IPS-15b (cell line): ENCODE measurements around the gene MAMLD1.

Experiments
- H3K27me3 ChIP-seq: one replicate; pipeline ENCODE4 v1.6.1; 2013; ENCODE audit warnings: low read length; ENCODE audit not compliant: control insufficient read depth, insufficient read depth
- H3K36me3 ChIP-seq: one replicate; pipeline ENCODE4 v1.6.1; 2013; ENCODE audit warnings: low read length; ENCODE audit not compliant: control insufficient read depth, insufficient read depth
- H3K4me1 ChIP-seq: one replicate; pipeline ENCODE4 v1.6.1; 2013; ENCODE audit warnings: mild to moderate bottlenecking, low read length; ENCODE audit not compliant: control insufficient read depth, insufficient read depth
- H3K4me3 ChIP-seq: one replicate; pipeline ENCODE4 v1.5.1; 2013; ENCODE audit warnings: low read depth, low read length
- H3K9ac ChIP-seq: one replicate; pipeline ENCODE4 v1.6.1; 2013; ENCODE audit warnings: low read depth, mild to moderate bottlenecking, low read length
- H3K9me3 ChIP-seq: one replicate; pipeline ENCODE4 v1.6.1; 2013; ENCODE audit warnings: mild to moderate bottlenecking, low read length; ENCODE audit not compliant: control insufficient read depth, insufficient read depth

MAMLD1 gene

DNA sequence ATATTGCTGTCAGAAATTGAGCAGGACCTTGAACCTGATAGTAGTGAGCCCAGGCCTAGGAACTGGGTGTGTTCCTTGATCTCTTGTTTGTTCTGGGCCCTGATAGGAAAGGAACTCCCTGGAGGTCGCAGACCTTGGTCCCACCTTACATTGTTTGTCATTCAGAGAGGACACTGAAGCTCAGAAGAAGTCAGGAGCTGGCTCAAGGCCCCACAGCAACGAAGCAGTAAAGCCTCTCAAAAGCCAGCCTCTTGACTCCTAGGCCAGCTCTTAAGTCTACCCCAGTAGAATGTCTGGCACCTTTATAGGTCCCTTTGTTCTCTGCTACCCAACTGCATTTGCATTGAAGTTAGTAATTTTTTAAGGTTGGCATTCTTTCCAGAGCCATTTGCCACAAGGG lies 46.8 kb downstream of the MAMLD1 start:
- Histone ChIP-seq H3K9ac (no peak overlapping the region), H3K4me1 (no peaks in the 10 kb centered on the region), H3K9me3 (no peaks in the 10 kb centered on the region), H3K4me3 (no peak overlapping the region), H3K36me3 (no peaks in the 10 kb centered on the region), H3K27me3 (no peaks in the 10 kb centered on the region)

DNA sequence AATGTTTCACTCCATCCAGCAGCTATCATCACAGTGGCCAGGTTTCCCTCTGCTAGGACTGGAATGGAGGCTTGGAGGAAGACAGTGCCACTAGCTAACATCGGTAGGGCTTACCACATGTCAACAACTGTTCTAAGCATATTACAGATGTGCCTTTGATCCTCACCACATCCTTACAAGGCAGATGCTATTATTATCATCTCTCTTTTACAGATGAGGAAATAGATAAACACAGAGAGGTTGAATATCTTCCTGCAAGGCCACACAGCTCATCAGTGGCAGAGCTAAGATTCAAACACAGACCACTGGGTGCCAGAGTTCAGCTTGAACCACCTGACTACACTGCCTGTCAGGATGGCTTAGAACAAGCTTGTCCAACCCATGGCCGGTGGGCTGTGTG lies 47.4 kb downstream of the MAMLD1 start:
- Histone ChIP-seq H3K36me3 (no peaks in the 10 kb centered on the region), H3K9ac (no peak overlapping the region), H3K4me3 (no peak overlapping the region), H3K27me3 (no peaks in the 10 kb centered on the region), H3K4me1 (no peaks in the 10 kb centered on the region), H3K9me3 (no peaks in the 10 kb centered on the region)

DNA sequence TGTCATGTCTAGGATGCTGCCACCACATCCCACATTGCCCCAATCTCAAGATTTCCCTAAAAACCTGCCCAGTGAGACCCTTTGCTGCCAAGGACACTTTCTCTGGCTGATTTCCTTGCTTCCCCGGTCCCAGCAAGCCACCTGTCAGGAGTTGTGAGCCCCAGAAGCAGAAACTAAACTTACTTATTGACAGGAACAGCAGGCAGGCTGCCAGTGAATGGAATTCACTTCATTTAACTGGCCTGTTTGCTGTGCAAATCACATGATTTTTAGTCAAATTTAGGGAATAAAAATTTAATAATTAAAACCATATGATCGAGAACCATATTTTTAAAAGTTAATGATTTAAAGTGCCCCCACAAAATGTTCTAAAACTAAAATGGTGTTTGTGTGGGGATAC lies 48.5 kb downstream of the MAMLD1 start:
- no peaks in the 10 kb centered on the region for H3K4me1 ChIP-seq
- no peak overlapping the region for H3K4me3 ChIP-seq
- no peak overlapping the region for H3K9ac ChIP-seq
- H3K27me3 ChIP-seq = no peaks in the 10 kb centered on the region
- no peaks in the 10 kb centered on the region for H3K36me3 ChIP-seq
- H3K9me3 ChIP-seq = no peaks in the 10 kb centered on the region

DNA sequence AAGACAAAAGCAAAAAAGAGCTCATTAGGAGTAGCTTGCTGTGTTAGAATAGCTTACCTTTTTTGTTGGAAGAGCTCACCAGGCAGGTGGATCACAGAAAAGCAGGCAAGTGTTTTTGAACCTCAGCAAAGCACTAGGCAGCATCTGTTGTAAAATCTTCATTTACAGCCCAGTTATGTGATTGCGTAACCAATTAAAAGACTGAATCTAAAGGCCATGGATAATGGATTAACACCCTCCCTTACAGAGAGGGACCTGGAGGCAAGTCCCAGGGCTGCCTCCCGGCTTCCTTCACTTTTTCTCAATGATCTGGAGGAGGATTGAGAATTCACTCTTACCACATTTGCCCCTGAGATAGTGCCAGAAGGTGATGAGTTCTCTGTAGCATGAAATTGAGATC lies 51.1 kb downstream of the MAMLD1 start:
- H3K9me3 ChIP-seq = no peaks in the 10 kb centered on the region
- no peaks in the 10 kb centered on the region for H3K4me1 ChIP-seq
- no peak overlapping the region for H3K4me3 ChIP-seq
- no peak overlapping the region for H3K9ac ChIP-seq
- H3K27me3 ChIP-seq = no peaks in the 10 kb centered on the region
- H3K36me3 ChIP-seq = no peaks in the 10 kb centered on the region

DNA sequence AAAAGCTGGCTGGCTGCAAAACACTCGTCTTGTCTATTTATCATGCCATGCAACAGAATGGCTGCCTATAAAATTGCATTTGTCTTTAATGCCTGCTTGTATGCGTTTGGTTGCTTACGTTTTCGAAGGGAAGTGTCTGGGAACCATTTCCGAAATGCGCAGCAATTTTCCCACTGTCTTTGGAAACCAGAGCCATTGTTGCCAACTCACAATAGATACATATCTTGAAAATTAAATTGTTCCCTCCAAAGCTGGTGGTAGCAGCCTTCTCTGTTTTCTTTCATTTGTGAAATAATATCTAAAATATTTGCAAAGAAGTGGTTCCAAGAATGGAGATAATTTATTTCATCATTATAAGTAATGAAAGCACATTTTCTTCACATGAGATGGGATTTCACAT lies 53.4 kb downstream of the MAMLD1 start:
- Histone ChIP-seq H3K4me1 (no peaks in the 10 kb centered on the region), H3K4me3 (no peak overlapping the region), H3K9ac (no peak overlapping the region), H3K27me3 (no peaks in the 10 kb centered on the region), H3K9me3 (peaks cover 2% of the 10 kb centered on the region), H3K36me3 (no peaks in the 10 kb centered on the region)

DNA sequence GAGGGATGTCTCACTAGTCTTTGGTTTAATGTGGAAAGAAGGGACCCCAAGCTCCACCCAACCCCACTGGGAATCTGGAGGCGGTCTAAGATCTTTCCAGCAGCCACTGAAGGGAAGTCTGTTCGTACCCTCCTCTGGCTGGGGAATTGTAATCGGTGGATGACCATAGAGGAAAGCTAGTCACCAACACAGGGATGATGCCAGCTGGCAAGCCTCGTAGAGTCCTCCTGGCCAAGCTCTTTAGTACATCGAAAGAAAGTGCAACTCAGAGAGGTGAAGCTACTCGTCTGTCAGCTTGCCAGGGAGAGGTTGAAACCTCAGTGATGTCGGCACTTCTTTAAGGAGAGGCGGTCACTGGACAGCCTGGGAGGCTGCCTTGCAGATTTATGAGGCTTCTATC lies 58.7 kb downstream of the MAMLD1 start:
- Histone ChIP-seq H3K36me3 (no peaks in the 10 kb centered on the region), H3K4me1 (no peaks in the 10 kb centered on the region), H3K9me3 (peaks cover 5% of the 10 kb centered on the region)

DNA sequence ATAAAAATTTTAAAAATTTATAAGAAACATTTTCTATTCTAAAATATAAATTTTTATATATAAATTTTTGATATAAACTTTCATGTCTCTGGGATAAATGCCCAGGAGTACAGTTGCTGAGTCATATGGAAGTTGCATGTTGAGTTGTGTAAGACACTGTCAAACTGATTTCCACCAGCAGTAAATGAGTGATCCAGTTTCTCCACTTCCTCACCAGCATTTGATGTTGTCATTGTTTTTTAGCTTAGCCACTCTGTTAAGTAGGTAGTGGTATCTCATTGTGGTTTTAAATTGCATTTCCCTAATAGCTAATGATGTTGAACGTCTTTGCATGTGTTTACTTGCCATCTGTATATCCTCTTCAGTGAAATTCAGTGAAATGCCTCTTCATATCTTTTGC lies 66.5 kb downstream of the MAMLD1 start:
- no peaks in the 10 kb centered on the region for H3K4me1 ChIP-seq
- H3K4me3 ChIP-seq = no peak overlapping the region
- H3K9me3 ChIP-seq = no peaks in the 10 kb centered on the region
- H3K36me3 ChIP-seq = no peaks in the 10 kb centered on the region
- H3K9ac ChIP-seq = no peak overlapping the region
- no peaks in the 10 kb centered on the region for H3K27me3 ChIP-seq

More for the DNA sequence above, 58.7 kb downstream of the MAMLD1 start:
- H3K4me3 ChIP-seq = no peak overlapping the region
- no peaks in the 10 kb centered on the region for H3K27me3 ChIP-seq
- no peak overlapping the region for H3K9ac ChIP-seq

DNA sequence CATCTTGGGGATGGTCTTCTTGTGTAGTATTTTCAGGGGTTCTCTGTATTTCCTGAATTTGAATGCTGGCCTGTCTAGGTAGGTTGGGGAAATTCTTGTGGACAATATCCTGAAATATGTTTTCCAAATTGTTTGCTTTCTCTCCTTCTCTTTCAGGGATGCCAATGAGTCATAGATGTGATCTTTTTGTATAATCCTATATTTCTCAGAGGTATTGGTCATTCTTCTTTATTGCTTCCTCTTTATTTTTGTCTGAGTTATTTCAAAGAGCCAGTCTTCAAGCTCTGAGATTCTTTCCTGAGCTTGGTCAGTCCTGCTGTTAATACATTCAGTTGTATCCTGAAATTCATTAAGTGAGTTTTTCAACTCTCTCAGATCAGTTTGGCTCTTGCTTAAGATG lies 73.1 kb downstream of the MAMLD1 start:
- H3K4me1 ChIP-seq = no peaks in the 10 kb centered on the region
- no peak overlapping the region for H3K9ac ChIP-seq
- H3K9me3 ChIP-seq = no peaks in the 10 kb centered on the region
- H3K36me3 ChIP-seq = no peaks in the 10 kb centered on the region
- H3K27me3 ChIP-seq = no peaks in the 10 kb centered on the region
- H3K4me3 ChIP-seq = no peak overlapping the region

DNA sequence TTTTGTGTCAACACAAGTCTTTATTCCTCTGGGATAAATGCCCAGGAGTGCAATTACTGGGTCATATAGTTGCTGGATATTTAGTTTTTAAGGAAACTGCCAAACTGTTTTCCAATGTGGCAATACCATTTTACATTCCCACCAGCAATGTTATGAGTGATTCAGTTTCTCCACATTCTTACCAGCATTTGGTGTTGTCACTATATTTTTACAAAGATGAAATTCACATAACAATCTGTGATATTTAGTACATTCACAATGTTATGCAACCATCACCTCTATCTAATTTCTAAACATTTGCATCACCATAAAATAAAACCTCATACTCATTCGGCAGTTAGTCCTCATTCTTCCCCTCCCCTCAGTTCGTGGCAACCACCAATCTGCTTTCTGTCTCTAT lies 75.0 kb downstream of the MAMLD1 start:
- no peaks in the 10 kb centered on the region for H3K4me1 ChIP-seq
- no peak overlapping the region for H3K9ac ChIP-seq
- H3K27me3 ChIP-seq = no peaks in the 10 kb centered on the region
- no peaks in the 10 kb centered on the region for H3K9me3 ChIP-seq
- no peaks in the 10 kb centered on the region for H3K36me3 ChIP-seq
- H3K4me3 ChIP-seq = no peak overlapping the region

DNA sequence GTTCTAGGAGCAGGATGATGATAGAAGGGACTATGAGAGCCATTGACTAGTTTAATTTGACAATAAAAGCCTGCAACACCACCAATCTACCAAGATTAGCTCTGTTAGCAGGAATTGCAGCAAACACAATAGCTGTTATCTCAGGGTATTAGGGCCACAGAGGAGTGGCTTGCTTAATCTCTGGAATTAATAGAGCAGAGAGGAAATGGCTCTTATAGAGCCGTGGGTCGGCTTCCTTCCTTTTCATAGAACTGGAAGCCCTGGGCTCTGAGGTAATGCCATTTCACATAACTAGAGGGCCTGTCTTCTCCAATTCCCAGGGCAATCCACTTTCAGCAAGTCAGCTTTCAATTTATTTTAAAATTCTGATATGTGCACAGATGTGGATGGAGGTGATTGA lies 83.0 kb downstream of the MAMLD1 start:
- Histone ChIP-seq H3K4me1 (no peaks in the 10 kb centered on the region), H3K27me3 (no peaks in the 10 kb centered on the region), H3K36me3 (no peaks in the 10 kb centered on the region), H3K4me3 (no peak overlapping the region), H3K9me3 (no peaks in the 10 kb centered on the region), H3K9ac (no peak overlapping the region)

DNA sequence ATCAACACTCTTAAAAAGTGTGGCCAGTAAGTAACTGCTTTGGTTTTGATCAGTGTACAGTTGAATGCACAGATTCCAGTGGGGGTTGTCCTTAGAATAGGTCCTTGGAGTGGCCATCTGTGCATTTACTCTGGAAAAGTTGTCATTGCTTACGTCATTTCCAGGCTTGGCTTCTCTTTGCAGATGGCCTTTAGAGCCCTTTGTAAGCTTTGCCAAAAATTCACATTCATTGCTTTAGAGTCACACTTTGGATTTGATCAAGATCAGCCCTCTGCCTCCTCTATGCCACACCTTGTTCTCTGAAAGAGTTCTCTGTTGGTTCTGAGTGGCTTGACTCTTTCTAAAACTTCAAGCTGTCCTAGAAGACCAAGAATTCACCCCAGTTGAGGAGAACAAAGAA lies 83.9 kb downstream of the MAMLD1 start:
- Histone ChIP-seq H3K9me3 (no peaks in the 10 kb centered on the region), H3K9ac (no peak overlapping the region), H3K4me3 (no peak overlapping the region), H3K36me3 (no peaks in the 10 kb centered on the region), H3K4me1 (no peaks in the 10 kb centered on the region), H3K27me3 (no peaks in the 10 kb centered on the region)

DNA sequence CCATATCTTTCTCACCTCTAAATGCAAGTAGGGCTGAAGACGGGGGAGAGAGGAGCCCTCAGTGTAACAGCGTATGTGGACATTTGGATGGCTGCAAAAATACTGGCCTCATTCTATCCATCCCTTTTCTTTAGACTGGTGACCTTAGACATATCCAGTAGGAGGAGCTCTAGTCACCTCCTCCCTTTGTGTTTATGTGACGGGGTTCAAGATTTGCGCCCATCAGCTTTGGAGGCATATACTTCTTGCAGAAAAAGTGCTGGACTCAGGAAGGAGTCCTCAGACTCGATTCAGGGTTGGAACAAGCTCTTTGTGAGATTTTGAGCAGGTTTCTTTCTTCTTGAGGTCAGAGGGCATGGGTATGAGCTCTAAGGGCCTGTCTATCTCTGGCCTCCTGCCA lies 86.2 kb downstream of the MAMLD1 start:
- H3K36me3 ChIP-seq = no peaks in the 10 kb centered on the region

More for the DNA sequence above, 86.2 kb downstream of the MAMLD1 start:
- H3K4me3 ChIP-seq = no peak overlapping the region
- no peaks in the 10 kb centered on the region for H3K27me3 ChIP-seq
- H3K4me1 ChIP-seq = no peaks in the 10 kb centered on the region
- no peak overlapping the region for H3K9ac ChIP-seq
- no peaks in the 10 kb centered on the region for H3K9me3 ChIP-seq
